Endothelial cell of umbilical vein (primary cell): ENCODE measurements around the gene EXOC6B. TPM values are rescaled to one million over a fixed set of nuclear protein-coding genes. Genes with fewer than 3 reads are reported as not detected.

Experiments
- BruUV-seq: library from RNA; stranded (reverse); fragments of 400-500 nt; replicated peaks from 2 replicates; lab custom pipeline; 2021; lab: Mats Ljungman, UMichigan
- CTCF ChIA-PET: fragments of 300-600, 350-600 bp; sonication (Branson Sonifier 250); formaldehyde crosslinking; loops from one replicate; lab custom pipeline; 2021; ENCODE audit warnings: antibody characterized with exemption, inconsistent platforms; lab: Charles Lee
- POLR2A ChIA-PET: fragments of 300-600, 350-600 bp; sonication (Branson Sonifier 250); formaldehyde crosslinking; loops from one replicate; lab custom pipeline; 2021; ENCODE audit warnings: antibody characterized with exemption, inconsistent platforms; lab: Charles Lee
- DNase-seq: peaks from one replicate; pipeline ENCODE4 v3.0.0-alpha.2; 2011; ENCODE audit warnings: low read depth, low spot score
- FAIRE-seq: peaks from 2 replicates; lab custom pipeline; 2011; peaks lifted over from hg19 to GRCh38; lab: Jason Lieb, UNC
- H2AFZ ChIP-seq: 2 replicates; pipeline ENCODE4 v1.6.0; 2012; ENCODE audit warnings: low read depth, low read length, control low read depth, inconsistent platforms
- H3K27ac ChIP-seq: 2 replicates; pipeline ENCODE4 v1.5.1; 2011; ENCODE audit warnings: low read depth, mild to moderate bottlenecking, control low read depth, low read length, moderate library complexity; ENCODE audit not compliant: insufficient read depth
- H3K27me3 ChIP-seq, 2 experiments: 2 replicates each; pipeline versions ENCODE4 v1.6.0 to v1.6.1; 2011; ENCODE audit warnings: low read length in 2 of 2, mixed read lengths in 1 of 2; ENCODE audit not compliant: control insufficient read depth in 2 of 2, insufficient read depth in 2 of 2
- H3K36me3 ChIP-seq, 2 experiments: 2 replicates in 1 of 2; 3 replicates in 1 of 2; pipeline ENCODE4 v1.5.1; 2011; ENCODE audit warnings: low read length in 2 of 2, mild to moderate bottlenecking in 1 of 2, moderate library complexity in 1 of 2; ENCODE audit not compliant: control insufficient read depth in 2 of 2, insufficient read depth in 2 of 2; ENCODE audit errors: extremely low read depth in 1 of 2
- H3K4me1 ChIP-seq: 3 replicates; pipeline ENCODE4 v1.5.1; 2011; ENCODE audit warnings: mild to moderate bottlenecking, low read length; ENCODE audit not compliant: control insufficient read depth, insufficient read depth; ENCODE audit errors: extremely low read depth
- H3K4me2 ChIP-seq: 2 replicates; pipeline ENCODE4 v1.6.1; 2011; ENCODE audit warnings: low read length, control low read depth, mixed read lengths; ENCODE audit not compliant: insufficient read depth
- H3K4me3 ChIP-seq, 3 experiments: fragments of 200-600 bp in 1 of 3; sonication (generic), shearing (Covaris generic) in 1 of 3; replicated peaks in 1 of 3; 2 replicates each; pipeline ENCODE4 v1.5.1; 2011 to 2016; ENCODE audit warnings: control low read depth in 3 of 3, low read length in 3 of 3, mild to moderate bottlenecking in 2 of 3, inconsistent platforms in 1 of 3, low read depth in 1 of 3, moderate library complexity in 1 of 3; ENCODE audit not compliant: insufficient read depth in 1 of 3
- H3K79me2 ChIP-seq: 2 replicates; pipeline ENCODE4 v1.6.0; 2012; ENCODE audit warnings: low read length, inconsistent platforms; ENCODE audit not compliant: control insufficient read depth, insufficient read depth
- H3K9ac ChIP-seq: replicated peaks from 2 replicates; pipeline ENCODE3; 2011; ENCODE audit warnings: low read length, control low read depth; ENCODE audit not compliant: insufficient read depth; ENCODE audit errors: extremely low read depth
- H3K9me1 ChIP-seq: replicated peaks from 3 replicates; pipeline ENCODE4 v1.6.0; 2011; ENCODE audit warnings: mild to moderate bottlenecking, low read length; ENCODE audit not compliant: control insufficient read depth, insufficient read depth; ENCODE audit errors: extremely low read depth
- H3K9me3 ChIP-seq: replicated peaks from 2 replicates; pipeline ENCODE4 v1.5.1; 2012; ENCODE audit warnings: low read length, inconsistent platforms; ENCODE audit not compliant: control insufficient read depth, insufficient read depth
- H4K20me1 ChIP-seq: replicated peaks from 2 replicates; pipeline ENCODE3; 2011; ENCODE audit warnings: mild to moderate bottlenecking, low read length; ENCODE audit not compliant: control insufficient read depth, insufficient read depth; ENCODE audit errors: extremely low read depth
- JUN ChIP-seq: IDR thresholded peaks from 2 replicates; pipeline ENCODE4 v1.6.1; 2011; ENCODE audit warnings: borderline replicate concordance, low read depth; ENCODE audit not compliant: insufficient read length, insufficient read depth
- POLR2AphosphoS5 ChIP-seq: IDR thresholded peaks from 2 replicates; pipeline ENCODE4 v1.6.1; 2012; ENCODE audit warnings: low read depth, mild to moderate bottlenecking, control low read depth, low read length, moderate library complexity; ENCODE audit not compliant: insufficient read depth
- dilution Hi-C: fragments of 300-500 bp; cut with MboI; formaldehyde crosslinking; loops from one replicate; pipeline ENCODE4 v1.15.0; 2019; ENCODE audit warnings: low sequenced_read_pairs; ENCODE audit not compliant: extremely low pct_ligation_motif_present
- intact Hi-C: fragments of 100-400 bp; cut with micrococcal nuclease; formaldehyde crosslinking; loops from one replicate; pipeline ENCODE4 v1.10.0; 2022
- polyA plus RNA-seq, 4 experiments: library from polyadenylated mRNA; depleted of rRNA in 3 of 4; stranded (reverse) in 3 of 4; unstranded in 1 of 4; fragments of >200 nt; gene quantifications; 2 replicates each; pipeline versions ENCODE4 v1.2.1 to v1.2.3, GENCODE V29; 2011 to 2012; ENCODE audit warnings: missing spikeins in 1 of 4
- total RNA-seq: library from RNA; stranded (reverse); gene quantifications from 2 replicates; pipeline ENCODE4 v1.2.3, GENCODE V29; 2021
- TF ChIP-seq, protein P1 (sequence below), 2 donors: IDR thresholded peaks; 1 replicate in 1 of 2; 2 replicates in 1 of 2; pipeline ENCODE4 v1.5.1; 2011; ENCODE audit warnings: low read length in 2 of 2, mild to moderate bottlenecking in 2 of 2, moderate library complexity in 2 of 2, control low read depth in 1 of 2, inconsistent platforms in 1 of 2, low read depth in 1 of 2; ENCODE audit not compliant: insufficient read depth in 1 of 2; ENCODE audit errors: extremely low read depth in 1 of 2

EXOC6B gene
- total and polyA plus RNA-seq, 2 donors (not counting 3 experiments of a cell fraction or from before 2014, with no cell fraction given), result 10.8 to 34.8 TPM

DNA sequence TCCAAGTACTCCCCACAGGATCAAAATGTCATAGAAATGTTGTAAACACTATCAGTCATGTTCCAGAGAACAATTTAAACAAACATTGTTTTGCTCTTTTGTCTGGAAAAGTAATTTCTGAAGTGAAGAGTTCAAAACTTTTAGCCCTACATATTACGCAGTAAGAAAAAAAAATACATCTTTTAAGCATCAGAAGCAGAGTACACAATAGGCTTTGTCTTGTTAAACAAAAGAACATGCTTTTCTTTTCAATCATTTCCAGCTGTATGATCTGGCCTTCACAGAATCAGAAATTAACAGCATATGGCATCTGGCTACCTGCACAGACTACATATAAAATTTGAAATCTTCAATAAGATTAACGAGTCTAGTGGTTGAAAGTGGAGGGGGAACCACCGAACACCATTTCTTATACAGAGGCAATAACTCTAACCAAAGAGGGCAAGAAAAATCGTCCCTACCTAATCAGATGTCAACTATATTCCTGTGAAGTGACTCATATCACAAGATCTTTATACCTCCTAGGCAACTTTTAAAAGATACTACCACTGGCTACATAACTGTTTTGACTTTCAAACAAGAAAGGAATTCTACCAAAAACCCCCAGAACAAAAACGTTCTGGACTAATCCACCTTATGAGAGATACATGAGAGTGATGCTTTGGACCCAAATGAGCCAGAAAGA lies 149.3 kb downstream of the EXOC6B start:
- Histone ChIP-seq H3K9me1 (no peaks in the 10 kb centered on the region), H4K20me1 (no peaks in the 10 kb centered on the region), H3K9me3 (no peaks in the 10 kb centered on the region), H3K4me2 (no peak overlapping the region), H3K36me3 (no peaks in the 10 kb centered on the region), H3K4me1 (no peaks in the 10 kb centered on the region), H3K79me2 (no peaks in the 10 kb centered on the region), H3K4me3 (no peak overlapping the region), H2AFZ (no peak overlapping the region), H3K27me3 (no peaks in the 10 kb centered on the region), H3K9ac (no peak overlapping the region), H3K27ac (no peak overlapping the region)
- ChIA-PET CTCF (interaction anchor here (1.7 kb wide), 1 partner anchor 70 kb away, joined by 3 read pairs; no protein-coding TSS in a partner anchor), POLR2A (no interaction called here)
- dilution Hi-C loops, result no loop called here
- FAIRE-seq (no peak), DNase-seq (peak; percentile 59)
- TF ChIP-seq POLR2AphosphoS5, result no peak
- TF ChIP-seq, protein P1, sequence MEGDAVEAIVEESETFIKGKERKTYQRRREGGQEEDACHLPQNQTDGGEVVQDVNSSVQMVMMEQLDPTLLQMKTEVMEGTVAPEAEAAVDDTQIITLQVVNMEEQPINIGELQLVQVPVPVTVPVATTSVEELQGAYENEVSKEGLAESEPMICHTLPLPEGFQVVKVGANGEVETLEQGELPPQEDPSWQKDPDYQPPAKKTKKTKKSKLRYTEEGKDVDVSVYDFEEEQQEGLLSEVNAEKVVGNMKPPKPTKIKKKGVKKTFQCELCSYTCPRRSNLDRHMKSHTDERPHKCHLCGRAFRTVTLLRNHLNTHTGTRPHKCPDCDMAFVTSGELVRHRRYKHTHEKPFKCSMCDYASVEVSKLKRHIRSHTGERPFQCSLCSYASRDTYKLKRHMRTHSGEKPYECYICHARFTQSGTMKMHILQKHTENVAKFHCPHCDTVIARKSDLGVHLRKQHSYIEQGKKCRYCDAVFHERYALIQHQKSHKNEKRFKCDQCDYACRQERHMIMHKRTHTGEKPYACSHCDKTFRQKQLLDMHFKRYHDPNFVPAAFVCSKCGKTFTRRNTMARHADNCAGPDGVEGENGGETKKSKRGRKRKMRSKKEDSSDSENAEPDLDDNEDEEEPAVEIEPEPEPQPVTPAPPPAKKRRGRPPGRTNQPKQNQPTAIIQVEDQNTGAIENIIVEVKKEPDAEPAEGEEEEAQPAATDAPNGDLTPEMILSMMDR (IDR thresholded peaks at IDR 0.05; ENCODE audit: extremely low read depth in 1 of 2, insufficient read depth in 1 of 2, low read depth in 1 of 2, low read length in 2 of 2), result no peak
- TF ChIP-seq JUN, result no peak
- intact Hi-C loops, result no loop called here
- no TSS peak for BruUV-seq
